Umbilical cord (tissue), 2 donors: Measurements from ENCODE around the gene EVPLL. TPM values are rescaled to one million over a fixed set of nuclear protein-coding genes. Genes with fewer than 3 reads are reported as not detected.
A peak's percentile ranks its signal among the peaks of the same experiment; 100 is the strongest.
"Not testable (repeated sequence)": the region's sequence is repeated elsewhere in the genome, so short reads cannot be mapped to it uniquely, and the experiment has no call there.

ENCODE experiments used
- DNase-seq: peaks from one replicate; pipeline ENCODE4 v3.0.0-alpha.2; 2015; ENCODE audit warnings: low spot score
- total RNA-seq: library from RNA; depleted of rRNA; stranded (reverse); fragments of >200 nt; gene quantifications from one replicate; pipeline ENCODE4 v1.2.3, GENCODE V29; 2014; ENCODE audit warnings: low replicate concordance; ENCODE audit not compliant: insufficient read depth

EVPLL gene
- 0.24 TPM for total RNA-seq

DNA sequence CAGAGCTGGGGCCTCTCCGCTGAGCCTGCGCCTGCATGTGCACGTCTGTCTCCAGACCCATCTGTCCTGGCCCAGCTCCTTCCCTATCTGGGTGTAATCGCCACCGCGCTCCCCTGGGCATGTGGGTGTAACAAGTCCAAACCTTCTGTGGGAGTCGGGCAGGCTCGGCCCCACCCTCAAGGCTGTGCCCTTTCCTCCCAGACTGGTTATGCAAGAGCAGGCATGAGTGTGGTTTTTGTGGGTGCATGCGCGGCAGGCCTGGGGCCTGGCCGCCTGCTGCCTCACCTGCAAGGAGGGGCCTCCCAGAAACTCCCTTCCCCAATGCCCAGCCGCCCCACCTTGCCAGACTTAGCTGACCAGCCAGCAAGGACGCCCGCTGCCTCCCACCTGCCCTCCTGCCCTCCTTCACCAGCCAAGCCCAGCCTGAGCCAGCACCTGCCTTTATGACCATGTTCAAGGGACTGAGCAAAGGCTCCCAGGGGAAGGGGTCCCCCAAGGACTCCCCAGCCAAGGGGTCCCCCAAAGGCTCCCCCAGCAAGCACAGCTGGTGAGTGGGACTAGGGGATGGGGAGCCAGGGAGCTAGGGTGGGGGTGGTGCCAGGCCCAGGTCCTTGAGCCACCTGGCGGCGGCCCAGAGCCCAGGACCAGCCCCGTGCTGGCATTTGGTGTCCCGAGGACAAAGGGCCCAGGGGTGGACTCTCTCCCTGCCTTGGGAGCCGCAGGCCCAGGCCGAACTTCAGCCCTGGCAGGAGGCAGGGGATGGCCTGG, at the start of gene EVPLL:
TSS of gene EVPLL (plus strand) at position 342 of the 768 bp plus-strand sequence. CDS start 3,160 bp downstream, outside the sequence.
- DNase-seq: peak; percentile 83

DNA sequence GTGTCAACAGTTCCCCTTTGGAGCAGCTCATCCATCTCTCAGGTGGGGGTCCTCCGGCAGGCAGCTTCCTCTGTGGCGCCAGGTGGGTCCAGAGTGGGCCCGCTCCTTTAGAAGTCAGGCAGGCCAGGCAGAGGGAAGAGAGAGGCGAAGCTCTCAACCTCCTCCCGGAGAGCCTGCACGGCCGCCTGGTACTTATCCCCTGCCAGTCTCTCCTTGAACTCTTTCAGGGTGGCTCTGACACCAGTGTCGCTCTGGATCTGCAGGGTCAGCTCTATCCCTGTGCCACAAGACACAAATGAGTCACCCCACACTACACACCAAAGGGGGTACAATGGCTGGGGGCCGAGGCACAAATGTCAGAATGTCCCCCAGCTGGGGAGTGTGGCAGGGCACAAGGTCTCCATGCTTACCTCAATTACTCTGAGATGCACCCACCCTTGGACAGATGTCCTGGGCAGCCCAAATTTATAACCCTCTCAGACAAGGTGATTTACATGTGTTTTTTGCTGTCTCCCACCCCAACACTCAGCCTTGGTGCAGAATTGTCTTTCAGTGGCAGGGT, 48.9 kb upstream of the EVPLL start:
- DNase-seq: no peak

DNA sequence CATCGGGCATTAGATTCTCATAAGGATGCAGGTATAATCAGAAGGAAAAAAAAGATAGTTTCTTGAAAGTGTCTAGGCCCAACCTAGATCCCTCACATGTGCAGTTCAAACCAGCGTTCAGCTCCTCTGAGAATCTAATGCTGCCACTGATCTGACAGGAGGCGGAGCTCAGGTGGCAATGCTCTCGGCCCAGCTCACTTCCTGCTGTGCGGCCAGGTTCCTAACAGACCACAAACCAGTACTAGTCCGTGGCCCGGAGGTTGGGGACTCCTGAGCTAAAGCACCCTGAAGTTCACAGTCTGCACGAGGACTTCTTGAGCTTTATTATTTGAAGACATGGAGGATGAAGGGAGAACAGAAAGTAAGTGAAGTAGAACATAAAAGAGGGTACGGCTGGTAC, 45.7 kb upstream of the EVPLL start:
- no peak for DNase-seq

DNA sequence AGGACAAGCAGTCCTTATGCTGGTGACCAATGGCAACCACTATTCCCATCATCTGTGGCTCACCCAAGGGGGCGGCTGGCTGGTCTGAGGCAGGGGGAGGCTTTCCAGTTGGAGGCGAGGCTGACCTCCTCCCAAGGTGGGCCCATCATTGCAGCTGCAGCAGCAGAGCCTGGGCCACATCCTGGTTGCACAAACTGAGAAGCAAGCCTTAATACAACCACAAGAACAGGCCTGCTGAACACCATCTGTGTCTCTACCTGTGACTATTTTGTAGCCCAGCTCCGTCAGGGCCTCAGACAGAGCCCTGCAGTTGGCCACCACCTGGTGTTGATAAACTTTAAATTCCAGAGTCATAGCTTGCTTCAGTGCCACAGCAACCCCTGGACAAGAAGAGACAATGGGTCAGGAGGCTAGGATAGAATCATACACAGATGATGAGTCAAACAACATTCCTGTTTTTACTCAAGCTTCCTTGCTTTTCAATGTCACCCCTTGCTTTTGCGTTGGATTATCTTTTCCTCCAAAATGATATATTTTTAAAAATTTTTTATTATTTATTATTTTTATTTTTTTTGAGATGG, 44.6 kb upstream of the EVPLL start:
- DNase-seq: no peak

DNA sequence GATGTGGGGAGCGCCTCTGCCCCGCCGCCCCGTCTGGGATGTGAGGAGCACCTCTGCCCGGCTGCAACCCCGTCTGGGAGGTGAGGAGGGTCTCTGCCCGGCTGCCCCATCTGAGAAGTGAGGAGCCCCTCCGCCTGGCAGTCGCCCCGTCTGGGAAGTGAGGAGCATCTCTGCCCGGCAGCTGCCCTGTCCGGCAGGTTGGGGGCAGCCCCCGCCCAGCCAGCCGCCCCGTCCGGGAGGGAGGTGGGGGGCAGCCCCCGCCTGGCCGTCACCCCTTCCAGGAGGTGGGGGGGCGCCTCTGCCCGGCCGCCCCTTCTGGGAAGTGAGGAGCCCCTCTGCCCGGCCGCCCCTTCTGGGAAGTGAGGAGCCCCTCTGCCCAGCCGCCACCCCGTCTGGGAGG, 39.4 kb upstream of the EVPLL start:
- not testable (repeated sequence) for DNase-seq

DNA sequence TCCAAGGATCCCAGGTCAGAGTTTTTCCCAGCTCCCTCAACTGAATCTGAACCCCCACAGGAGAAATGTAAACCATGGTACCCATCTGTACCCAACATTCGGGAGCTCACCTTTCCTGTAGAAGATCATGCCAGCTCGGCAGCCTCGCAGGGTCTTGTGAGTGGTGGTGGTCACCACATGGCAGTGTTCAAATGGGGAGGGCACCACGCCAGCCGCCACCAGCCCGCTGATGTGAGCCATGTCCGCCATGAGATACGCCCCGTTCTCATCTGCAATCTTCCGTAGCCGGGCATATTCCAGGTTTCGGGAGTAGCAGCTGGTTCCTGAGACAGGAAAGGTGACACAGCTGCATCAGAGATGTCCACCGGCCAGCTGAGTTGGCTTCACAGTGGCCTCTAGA, 37.6 kb upstream of the EVPLL start:
- no peak for DNase-seq

DNA sequence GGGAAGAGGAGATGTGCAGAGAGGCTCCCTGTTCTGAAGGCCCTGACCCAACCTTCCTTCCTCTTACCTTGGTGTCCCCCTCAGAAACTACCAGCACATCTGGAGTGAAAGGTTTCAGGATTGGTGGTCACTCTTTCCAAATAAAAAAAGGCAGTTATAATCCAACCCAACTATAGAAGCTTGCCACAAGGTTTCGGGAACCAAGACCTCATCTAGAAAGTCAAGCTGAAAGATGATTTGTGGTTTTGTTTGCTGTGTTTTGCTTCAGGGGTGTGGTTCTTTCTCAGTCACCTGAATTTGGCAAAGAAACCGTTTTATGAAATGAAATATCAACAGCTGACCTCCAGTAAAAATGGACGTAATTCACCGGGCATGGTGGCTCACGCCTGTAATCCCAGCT, 33.6 kb upstream of the EVPLL start:
- DNase-seq: no peak

DNA sequence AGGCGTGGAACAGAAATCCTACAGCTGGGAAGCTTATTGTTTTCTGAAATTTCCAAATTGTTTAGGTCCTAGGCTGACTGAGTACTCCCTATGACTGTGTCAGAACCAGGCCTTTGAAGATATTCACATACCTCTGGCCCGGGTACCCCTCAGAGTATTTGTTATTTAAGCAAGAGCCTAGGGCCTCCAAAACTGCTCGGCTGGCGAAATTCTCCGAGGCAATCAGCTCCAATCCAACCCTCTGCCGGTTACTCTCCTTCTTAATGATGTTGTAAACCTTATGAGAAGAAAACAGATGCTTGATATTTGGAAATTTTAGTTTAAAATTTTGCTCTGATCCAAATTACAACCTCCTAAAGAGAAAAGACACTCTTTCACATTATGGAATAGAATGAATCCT, 24.0 kb upstream of the EVPLL start:
- DNase-seq: no peak

DNA sequence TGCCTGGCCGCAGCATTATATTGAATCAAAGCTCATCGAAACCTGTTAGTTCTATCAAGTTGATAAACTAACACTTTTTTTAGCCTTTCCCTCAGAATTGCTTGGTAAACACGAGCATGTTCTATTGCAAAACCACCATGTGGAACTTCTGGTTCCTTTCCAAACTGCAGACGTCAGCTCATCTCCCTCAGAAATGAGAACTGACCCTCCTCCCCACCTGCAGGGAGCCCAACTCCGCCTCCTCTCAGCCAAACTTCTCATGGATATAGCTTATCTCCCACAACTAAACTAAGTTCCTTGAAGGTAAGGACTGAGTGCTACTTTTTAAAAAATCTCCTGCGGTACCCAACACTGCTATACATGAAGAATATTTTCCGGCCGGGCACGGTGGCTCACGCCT, 21.0 kb upstream of the EVPLL start:
- peak; percentile 32 for DNase-seq

DNA sequence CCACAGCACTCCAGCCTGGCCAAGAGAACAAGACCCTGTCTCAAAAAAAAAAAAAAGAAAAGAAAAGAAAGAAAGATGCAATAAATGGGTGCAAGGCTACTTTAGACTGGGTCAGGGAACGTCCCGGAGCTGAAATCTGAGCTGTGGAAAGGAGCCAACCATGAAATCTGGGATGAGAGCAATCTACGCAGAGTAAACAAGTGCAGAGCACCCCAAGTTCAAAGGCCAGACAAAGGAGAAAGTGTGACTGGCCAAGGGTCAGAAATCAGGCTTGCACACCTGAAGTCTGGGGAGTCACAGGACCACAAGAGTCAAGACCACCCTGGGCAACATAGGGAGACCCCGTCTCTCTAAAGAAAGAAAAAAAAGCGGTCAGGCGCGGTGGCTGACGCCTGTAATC, 17.1 kb upstream of the EVPLL start:
- DNase-seq: no peak

DNA sequence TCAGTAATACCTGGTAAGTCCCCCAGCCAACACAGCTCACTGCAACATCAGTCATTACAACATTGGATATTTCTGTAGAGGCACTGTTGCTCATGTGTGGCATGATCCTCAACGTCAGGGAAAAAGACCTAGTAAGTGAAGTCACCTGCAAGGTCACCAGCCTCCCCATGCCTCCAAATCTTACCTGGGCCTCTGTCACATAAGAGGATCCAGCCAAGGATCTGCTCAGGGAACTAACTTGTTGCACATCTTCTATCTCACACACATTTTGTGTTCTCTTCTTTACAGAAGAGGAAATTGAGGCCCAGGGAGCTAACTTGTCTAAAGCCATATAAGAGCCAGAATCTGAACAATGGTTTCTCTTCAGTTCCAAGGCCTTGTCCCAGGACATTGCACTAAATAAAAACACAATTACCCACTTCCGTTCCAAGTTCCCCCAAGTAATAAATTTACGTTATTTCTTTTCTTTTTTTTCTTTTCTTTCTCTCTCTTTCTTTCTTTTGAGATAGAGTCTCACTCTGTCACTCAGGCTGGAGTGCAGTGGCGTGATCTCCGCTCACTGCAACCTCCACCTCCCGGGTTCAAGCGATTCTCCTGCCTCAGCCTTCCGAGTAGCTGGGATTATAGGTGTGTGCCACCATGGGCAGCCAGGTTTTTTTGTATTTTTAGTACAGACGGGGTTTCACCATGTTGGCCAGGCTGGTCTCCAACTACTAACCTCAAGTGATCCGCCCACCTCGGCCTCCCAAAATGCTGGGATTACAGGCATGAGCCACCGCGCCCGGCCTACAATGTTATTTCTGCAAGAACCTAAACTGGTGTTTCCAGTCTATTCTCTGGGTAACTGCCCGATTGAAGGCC, 15.5 kb upstream of the EVPLL start:
- DNase-seq: no peak

DNA sequence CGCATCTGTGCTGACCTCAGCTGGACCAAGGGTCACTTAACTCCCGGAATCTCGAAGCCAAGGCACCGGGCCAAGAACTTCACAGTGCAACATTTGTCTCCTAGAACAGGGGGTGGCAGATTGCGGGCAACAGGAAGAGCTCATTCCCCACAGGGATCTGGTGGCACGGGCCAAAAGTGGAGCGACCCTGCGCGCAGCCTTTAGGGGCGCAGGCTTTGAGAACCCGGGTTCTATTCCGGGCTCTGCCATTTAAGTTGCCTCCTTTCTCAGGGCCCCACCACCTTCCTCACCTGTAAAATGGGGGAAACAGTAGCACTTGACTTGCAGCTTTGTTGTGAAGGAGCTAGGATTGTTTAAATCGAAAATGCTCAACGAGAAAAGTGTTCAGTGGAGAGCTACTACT, 14.9 kb upstream of the EVPLL start:
- DNase-seq: peak; percentile 9

DNA sequence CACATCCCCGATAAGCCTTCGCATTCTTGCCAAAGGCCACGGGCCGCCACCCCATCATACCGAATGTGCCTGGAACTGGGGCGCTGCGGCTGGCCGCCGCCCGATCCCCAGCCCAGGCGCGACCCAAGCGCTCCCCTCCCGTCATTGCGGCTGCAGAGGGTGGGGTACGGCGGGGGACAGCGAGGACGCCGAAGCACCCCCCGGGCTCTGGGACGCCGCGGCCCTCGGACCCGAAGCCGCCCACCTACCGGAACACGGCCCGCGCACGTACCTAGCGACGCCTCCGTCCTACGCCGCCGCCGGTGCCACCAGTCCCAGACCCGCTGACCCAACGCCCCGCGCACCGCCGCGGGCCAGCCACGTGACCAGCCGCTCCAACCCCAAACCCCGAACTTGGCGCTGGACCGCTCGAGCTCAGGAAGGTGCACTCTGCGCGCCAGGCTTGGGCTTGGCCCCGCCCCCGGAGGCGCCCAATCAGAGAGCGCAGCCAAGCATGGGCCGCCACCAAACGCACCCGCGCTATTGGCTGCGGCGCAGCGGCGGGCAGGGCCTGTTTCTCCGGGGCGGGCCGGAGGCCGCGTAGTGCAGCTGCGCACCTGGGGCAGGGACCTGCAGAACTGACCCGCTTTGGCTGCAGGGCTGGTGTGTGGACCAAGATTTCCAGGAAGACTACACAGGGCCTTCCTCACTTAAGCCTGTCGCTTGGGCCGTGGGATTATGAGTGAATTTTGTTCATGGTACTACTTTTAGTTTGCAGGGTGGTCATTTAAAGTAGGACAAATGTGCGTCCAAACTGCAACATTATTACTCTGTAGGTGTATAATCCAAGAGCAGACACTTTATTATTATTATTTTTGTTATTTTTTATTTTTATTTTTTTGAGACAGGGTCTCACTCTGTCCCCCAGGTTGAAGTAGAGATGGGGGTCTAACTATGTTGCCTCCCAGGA, 14.2 kb upstream of the EVPLL start, which contains the start of gene SHMT1:
TSS of gene SHMT1 (minus strand) at position 450 of the 949 bp plus-strand sequence. CDS start 7,569 bp downstream, outside the sequence.
- DNase-seq: peak; percentile 92

DNA sequence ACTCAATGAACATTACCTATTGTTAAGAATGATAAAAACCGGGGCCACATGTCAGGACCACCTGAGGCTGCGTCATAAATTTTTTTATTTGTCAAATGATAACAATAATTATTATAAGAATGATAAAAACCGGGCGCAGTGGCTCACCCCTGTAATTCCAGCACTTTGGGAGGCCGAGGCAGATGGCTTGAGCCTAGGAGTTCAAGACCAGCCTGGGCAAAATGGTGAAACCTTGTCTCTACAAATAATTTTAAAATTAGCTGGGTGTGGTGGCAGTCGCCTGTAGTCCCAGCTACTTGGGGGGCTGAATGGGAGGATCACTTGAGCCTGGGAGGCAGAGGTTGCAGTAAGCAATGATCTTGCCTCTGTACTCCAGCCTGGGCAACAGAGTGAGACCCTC, 13.4 kb upstream of the EVPLL start:
- DNase-seq: no peak

DNA sequence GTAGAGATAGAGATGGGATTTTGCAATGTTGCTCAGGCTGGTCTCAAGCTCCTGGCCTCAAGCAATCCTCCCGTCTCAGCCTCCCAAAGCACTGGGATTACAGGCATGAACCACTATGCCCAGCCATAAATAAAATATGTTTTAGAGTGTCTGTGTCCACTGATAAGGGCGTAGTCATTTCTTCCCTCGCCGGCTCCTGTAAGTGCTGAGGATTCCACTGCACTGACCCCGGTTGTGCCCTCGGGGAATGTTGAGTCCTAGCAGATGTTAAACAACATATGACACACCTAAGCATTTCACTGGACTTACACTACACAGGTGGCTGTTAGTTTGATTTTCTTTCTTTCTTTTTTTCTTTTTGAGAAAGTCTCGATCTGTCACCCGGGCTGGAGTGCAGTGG, 8.6 kb upstream of the EVPLL start:
- no peak for DNase-seq

DNA sequence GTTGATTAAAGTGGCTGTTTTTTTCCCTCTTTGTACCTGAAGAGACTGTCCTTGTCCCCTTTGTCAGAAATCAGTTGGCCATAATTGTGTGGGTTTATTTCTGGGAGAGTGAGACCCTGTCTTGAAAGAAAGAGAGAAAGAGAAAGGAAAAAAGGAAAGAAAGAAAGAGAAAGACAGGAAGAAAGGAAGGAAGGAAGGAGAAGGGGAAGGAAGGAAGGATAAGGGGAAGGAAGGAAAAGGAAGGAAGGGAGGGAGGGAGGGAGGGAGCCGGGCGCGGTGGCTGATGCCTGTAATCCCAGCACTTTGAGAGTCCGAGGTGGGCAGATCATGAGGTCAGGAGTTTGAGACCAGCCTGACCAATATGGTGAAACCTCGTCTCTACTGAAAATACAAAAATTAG, 6.8 kb upstream of the EVPLL start:
- no peak for DNase-seq

DNA sequence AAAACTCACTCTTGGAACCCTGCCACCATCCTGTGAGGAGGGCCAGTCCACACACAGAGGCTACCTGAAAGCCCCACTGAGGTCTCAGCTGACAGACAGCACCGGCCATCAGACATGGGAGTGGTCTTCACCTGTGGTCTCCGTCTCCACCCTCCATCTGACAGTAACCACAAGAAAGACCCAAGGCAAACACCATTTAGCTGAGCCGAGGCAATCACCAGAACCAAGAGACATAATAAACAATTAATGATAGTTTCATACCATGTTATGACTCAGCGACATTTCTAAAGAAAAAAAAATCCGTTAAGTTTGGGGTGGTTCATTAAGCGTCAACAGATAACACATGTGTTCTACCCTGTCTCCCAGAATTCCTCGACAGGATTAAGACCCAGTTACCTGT, 6.1 kb upstream of the EVPLL start:
- DNase-seq: no peak

DNA sequence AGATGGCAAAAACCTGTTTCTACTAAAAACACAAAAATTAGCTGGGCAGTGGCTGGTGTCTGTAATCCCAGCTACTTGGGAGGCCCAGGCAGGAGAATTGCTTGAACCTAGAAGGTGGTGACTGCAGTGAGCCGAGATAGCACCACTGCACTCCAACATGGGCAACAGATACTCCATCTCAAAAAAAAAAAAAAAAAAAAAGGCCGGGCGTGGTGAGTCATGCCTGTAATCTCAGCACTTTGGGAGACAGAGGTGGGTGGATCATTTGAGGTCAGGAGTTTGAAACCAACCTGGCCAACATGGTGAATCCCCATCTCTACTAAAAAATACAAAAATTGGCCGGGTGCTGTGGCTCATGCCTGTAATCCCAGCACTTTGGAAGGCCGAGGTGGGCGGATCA, 4.4 kb upstream of the EVPLL start:
- not testable (repeated sequence) for DNase-seq

DNA sequence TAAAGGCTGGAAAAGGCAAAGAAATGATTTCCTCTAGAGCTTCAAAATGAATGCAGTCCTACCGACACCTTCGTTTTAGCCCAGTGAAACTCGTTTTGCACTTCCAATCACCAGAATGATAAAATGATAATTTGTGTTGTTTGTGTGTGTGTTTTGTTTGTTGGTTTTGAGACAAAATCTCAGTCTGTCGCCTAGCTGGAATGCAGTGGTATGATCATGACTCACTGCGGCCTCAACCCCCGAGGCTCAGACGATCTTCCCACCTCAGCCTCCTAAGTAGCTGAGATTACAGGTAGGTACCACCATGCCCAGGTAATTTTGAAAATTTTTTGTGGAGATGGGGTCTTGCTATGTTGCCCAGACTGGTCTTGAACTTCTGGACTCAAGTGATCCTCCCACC, 3.4 kb upstream of the EVPLL start:
- DNase-seq: no peak

DNA sequence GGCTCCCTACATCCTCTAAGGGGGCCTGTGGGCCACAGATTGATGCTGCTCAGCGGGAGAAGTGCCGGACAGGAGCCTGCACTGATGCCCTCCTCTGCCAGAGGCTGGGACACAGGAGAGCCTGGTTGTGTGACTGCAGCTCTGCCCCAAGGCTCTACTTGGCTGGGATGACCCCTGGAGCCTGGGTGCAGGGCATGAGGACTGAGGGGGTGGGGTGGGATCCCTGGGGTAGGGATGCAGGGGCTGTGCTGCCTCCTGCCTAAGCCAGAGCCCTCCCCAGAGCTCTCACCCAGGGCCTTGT, 577 bp downstream of the EVPLL start:
- no peak for DNase-seq

DNA sequence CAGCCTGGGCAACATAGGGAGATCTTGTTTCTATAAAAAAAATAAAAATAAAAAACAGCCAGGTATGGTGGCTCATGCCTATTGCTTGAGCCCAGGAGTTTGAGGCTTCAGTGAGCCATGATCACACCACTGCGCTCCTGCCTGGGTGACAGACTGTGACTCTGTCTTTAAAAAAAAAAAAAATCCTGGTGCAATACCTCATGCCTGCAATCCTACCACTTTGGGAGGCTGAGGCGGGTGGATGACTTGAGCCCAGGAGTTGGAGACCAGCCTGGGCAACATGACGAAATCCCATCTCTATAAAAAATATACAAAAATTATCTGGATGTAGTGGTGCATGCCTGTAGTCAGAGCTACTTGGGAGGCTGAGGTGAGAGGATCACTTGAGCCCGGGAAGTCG, 1.0 kb downstream of the EVPLL start:
- not testable (repeated sequence) for DNase-seq
